ENCODE measurements around the gene TMPRSS3.

DNA sequence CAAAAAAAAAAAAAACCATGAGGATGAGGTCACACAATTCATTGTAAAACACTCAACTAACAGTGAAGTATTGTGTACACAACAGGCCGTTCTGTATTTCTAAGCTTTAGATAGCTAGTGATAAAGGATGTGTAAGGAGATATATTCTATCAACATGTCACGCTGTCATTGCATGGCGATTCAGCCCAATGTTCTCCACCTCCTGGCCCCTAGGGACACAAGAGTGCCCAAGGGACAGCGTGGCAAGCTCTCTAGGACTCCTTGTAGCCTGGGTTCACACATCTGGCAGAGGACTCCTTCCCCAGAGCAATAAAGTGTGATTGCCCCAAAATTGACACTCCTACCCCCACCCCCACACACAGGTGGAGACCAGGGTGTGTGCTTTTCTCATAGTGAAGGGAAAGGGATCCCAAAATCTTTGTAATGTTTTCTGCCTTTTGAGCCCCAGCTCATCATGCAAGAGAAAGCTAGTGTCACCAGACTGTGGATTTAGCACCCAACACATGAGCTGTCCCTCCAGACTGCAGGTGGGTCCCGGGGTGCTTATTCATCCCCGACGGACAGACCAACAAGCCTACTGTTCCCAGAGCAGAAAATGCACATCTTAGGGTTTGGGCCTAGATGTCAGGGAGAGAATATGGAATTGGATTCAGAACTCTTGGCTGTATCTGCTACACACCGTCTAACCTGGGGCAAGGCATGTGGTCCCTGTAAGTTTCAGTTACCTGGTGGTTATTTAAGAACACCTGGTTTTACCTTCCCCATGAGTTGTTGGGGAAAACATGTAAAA, 11.5 kb downstream of the TMPRSS3 start:
- TF ChIP-seq, protein P1, sequence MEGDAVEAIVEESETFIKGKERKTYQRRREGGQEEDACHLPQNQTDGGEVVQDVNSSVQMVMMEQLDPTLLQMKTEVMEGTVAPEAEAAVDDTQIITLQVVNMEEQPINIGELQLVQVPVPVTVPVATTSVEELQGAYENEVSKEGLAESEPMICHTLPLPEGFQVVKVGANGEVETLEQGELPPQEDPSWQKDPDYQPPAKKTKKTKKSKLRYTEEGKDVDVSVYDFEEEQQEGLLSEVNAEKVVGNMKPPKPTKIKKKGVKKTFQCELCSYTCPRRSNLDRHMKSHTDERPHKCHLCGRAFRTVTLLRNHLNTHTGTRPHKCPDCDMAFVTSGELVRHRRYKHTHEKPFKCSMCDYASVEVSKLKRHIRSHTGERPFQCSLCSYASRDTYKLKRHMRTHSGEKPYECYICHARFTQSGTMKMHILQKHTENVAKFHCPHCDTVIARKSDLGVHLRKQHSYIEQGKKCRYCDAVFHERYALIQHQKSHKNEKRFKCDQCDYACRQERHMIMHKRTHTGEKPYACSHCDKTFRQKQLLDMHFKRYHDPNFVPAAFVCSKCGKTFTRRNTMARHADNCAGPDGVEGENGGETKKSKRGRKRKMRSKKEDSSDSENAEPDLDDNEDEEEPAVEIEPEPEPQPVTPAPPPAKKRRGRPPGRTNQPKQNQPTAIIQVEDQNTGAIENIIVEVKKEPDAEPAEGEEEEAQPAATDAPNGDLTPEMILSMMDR (IDR thresholded peaks at IDR 0.05), result no peak
- TF ChIP-seq POLR2A (IDR thresholded peaks at IDR 0.05), result no peak

Measured in heart left ventricle (tissue), 13 donors.